ENCODE data around the gene PRKG1.

DNA sequence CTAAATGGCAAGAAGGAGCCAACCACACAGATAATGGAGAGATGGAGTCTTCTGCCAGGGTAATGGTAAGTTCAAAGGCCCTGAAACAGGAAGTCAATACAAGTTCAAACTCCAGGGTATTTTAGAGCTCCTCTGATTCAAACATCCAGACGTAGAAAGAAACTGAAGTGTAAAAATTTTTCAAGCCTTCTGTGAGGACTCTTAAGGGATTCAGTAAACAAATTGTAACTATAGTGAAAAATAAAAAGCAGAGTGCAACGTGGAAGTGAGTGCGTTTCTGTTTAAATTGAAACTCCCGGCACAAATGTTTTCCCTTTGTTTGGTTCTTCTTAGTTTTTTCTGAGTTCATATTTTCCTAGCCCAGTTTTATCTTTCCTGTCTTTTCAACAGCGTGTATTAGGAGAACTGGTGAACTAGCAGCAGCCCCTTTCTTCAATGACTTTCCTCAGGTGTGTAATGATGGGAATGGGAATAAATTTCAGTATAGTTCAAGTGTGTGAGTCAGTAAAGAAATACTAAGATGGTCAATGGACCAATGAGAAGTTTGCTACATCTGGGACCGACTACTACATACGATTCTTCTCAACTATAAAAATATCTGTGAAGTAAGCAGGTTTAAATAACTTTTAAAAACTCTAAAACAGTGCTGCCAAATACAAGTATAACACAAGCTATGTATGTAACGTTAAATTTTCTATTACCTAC, 326.3 kb downstream of the PRKG1 start:
- TF ChIP-seq, protein P1, sequence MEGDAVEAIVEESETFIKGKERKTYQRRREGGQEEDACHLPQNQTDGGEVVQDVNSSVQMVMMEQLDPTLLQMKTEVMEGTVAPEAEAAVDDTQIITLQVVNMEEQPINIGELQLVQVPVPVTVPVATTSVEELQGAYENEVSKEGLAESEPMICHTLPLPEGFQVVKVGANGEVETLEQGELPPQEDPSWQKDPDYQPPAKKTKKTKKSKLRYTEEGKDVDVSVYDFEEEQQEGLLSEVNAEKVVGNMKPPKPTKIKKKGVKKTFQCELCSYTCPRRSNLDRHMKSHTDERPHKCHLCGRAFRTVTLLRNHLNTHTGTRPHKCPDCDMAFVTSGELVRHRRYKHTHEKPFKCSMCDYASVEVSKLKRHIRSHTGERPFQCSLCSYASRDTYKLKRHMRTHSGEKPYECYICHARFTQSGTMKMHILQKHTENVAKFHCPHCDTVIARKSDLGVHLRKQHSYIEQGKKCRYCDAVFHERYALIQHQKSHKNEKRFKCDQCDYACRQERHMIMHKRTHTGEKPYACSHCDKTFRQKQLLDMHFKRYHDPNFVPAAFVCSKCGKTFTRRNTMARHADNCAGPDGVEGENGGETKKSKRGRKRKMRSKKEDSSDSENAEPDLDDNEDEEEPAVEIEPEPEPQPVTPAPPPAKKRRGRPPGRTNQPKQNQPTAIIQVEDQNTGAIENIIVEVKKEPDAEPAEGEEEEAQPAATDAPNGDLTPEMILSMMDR (IDR thresholded peaks at IDR 0.05), result no peak
- no peak for TF ChIP-seq POLR2A (IDR thresholded peaks at IDR 0.05)
